ENCODE measurements around the gene TTC28. TPM values are rescaled to one million over a fixed set of nuclear protein-coding genes. Genes with fewer than 3 reads are reported as not detected.

The TTC28 gene
- total RNA-seq, 2 donors from 2014 or later = 94.2 to 170 TPM

DNA sequence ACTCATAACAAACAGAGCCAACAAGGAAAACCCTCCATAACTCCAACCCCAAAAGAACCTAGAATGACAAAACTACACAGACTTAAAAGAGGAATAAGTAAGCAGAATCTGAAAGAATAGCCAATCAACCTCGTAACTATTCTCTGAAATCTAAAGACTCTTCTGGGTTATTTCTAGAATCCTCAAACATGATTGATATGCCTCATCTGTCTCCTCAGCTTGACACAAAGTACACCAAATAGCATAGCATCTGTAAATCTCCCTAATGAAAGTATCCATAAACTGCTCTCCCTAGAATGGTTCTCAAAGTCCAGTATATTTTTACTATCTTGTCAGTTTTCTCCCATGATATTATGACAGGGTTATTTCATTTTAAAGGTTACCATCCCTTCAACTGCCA is 195.0 kb downstream of the TTC28 start:
- Histone ChIP-seq H3K4me1 (ENCODE audit: control insufficient read depth in 1 of 2, low read depth in 2 of 2) (peaks cover 0 to 10% of the 10 kb centered on the region in 2 donors), H3K27ac (no peak overlapping the region), H3K4me3 (no peak overlapping the region), H3K9me3 (no peaks in the 10 kb centered on the region), H3K27me3 (replicated peaks; ENCODE audit: insufficient read depth) (no peaks in the 10 kb centered on the region), H3K36me3 (no peaks in the 10 kb centered on the region)
- TF ChIP-seq, protein P1, sequence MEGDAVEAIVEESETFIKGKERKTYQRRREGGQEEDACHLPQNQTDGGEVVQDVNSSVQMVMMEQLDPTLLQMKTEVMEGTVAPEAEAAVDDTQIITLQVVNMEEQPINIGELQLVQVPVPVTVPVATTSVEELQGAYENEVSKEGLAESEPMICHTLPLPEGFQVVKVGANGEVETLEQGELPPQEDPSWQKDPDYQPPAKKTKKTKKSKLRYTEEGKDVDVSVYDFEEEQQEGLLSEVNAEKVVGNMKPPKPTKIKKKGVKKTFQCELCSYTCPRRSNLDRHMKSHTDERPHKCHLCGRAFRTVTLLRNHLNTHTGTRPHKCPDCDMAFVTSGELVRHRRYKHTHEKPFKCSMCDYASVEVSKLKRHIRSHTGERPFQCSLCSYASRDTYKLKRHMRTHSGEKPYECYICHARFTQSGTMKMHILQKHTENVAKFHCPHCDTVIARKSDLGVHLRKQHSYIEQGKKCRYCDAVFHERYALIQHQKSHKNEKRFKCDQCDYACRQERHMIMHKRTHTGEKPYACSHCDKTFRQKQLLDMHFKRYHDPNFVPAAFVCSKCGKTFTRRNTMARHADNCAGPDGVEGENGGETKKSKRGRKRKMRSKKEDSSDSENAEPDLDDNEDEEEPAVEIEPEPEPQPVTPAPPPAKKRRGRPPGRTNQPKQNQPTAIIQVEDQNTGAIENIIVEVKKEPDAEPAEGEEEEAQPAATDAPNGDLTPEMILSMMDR (IDR thresholded peaks at IDR 0.05) = no peak
- DNase-seq (ENCODE audit: low spot score) (no peak), ATAC-seq (ENCODE audit: insufficient number of reproducible peaks, low FRiP score, low read depth) (no peak)

DNA sequence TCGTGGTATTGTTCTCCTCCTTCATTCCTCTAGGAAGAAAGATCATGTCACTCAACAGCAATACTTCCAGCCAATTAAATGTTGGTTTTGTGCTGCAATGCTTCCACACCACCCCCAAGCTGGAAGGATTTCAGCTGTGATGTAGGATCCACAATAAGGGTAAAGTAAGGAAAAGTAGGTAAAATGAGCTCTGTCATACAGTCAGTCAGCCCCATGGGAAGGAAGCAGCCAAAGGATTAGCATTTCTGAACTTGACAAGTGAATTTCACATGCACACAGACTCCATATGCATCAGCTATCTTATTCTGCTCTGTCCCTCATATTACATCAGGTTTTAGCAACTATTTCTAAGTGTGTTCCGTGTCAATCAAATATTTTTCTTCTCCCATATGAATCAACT is 197.9 kb downstream of the TTC28 start:
- Histone ChIP-seq H3K27me3 (replicated peaks; ENCODE audit: insufficient read depth) (no peaks in the 10 kb centered on the region), H3K9me3 (no peaks in the 10 kb centered on the region), H3K4me3 (no peak overlapping the region), H3K36me3 (no peaks in the 10 kb centered on the region), H3K4me1 (ENCODE audit: control insufficient read depth in 1 of 2, low read depth in 2 of 2) (peaks cover 0 to 10% of the 10 kb centered on the region in 2 donors), H3K27ac (no peak overlapping the region)
- ATAC-seq (ENCODE audit: insufficient number of reproducible peaks, low FRiP score, low read depth) = no peak
- TF ChIP-seq, protein P1 (IDR thresholded peaks at IDR 0.05) = no peak
- DNase-seq (ENCODE audit: low spot score) = no peak

DNA sequence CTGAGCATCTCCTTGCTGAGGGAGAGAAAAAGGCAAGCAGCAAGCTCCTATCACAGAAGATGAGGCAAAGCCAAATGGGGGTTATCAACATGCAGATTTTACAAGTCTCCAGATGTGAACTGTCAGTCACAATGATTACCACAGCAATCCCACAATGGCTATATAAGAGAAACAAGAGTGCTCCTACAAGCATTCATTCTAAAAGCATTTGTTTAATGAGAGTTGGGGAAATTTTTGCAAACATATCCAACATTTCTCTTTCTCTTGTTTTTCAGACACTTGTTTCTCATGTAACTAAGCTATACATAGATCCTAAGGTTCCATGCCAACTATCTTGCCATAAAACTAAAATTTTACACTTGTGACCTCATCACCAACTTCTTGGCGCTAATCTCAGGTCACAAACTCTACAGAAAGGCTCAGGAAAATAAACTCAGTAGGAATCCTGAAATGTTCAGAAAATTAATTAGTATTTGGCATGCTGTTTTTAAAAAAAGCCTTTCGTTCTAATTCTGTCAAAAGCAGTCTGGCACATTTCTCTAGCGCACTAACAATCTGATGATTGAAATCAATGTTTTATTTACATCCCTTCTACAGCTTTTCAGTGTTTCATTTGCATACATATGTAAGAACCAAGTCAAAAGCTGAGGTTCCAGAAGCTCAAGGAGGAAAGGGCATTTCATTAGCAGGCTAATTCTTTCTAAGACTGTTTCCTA is 199.5 kb downstream of the TTC28 start:
- ATAC-seq (ENCODE audit: insufficient number of reproducible peaks, low FRiP score, low read depth) (no peak), DNase-seq (ENCODE audit: low spot score) (no peak)
- H3K9me3 ChIP-seq = no peaks in the 10 kb centered on the region
- H3K27ac ChIP-seq = no peak overlapping the region
- TF ChIP-seq, protein P1 (IDR thresholded peaks at IDR 0.05) = no peak
- no peaks in the 10 kb centered on the region for H3K27me3 ChIP-seq (replicated peaks; ENCODE audit: insufficient read depth)
- H3K36me3 ChIP-seq = no peaks in the 10 kb centered on the region
- H3K4me3 ChIP-seq = no peak overlapping the region
- H3K4me1 ChIP-seq (ENCODE audit: control insufficient read depth in 1 of 2, low read depth in 2 of 2) = peaks cover 0 to 10% of the 10 kb centered on the region in 2 donors

DNA sequence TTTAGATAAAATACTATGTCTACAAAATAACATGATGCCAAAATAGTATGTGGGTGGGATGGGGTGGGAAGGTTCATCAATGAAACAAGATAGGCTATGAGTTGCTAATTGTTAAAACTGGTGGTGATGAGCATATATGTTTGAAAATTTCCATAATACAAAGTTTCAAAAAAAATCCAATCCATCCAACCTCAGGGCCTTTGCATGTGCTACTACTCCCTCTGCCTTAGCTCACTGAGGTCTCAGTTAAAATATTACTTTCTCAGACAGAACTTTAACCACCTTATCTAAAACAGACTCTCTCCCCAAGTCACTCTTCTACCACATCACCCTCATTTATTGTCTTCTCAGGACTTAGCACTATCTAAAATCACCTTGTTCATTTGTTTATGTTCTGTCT is 201.1 kb downstream of the TTC28 start:
- Histone ChIP-seq H3K9me3 (no peaks in the 10 kb centered on the region), H3K4me1 (ENCODE audit: control insufficient read depth in 1 of 2, low read depth in 2 of 2) (peaks cover 0 to 10% of the 10 kb centered on the region in 2 donors), H3K27ac (no peak overlapping the region), H3K4me3 (no peak overlapping the region), H3K27me3 (replicated peaks; ENCODE audit: insufficient read depth) (no peaks in the 10 kb centered on the region), H3K36me3 (no peaks in the 10 kb centered on the region)
- DNase-seq (ENCODE audit: low spot score) (no peak), ATAC-seq (ENCODE audit: insufficient number of reproducible peaks, low FRiP score, low read depth) (no peak)
- TF ChIP-seq, protein P1 (IDR thresholded peaks at IDR 0.05) = no peak

DNA sequence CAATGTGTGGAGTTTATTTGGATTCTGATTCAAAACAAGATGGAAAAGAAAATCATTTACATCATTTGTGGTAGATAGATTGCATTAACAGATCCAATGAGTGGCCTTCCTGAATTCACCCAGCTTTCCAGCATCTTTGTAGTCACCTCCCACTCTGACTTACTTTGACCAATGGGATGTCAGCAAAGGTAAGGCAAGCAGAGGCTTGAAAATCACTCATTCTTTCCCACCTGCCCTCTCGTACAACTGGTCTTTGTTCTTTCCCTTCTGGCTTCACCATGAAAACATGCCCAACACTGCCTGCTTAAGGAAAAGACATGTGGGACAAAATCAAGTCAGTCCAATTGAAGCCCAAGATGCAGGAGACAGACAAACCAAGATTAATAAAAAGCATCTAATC is 202.1 kb downstream of the TTC28 start:
- ATAC-seq (ENCODE audit: insufficient number of reproducible peaks, low FRiP score, low read depth) (no peak), DNase-seq (ENCODE audit: low spot score) (no peak)
- H3K4me3 ChIP-seq = no peak overlapping the region
- H3K9me3 ChIP-seq = no peaks in the 10 kb centered on the region
- H3K27ac ChIP-seq = no peak overlapping the region
- no peaks in the 10 kb centered on the region for H3K27me3 ChIP-seq (replicated peaks; ENCODE audit: insufficient read depth)
- peaks cover 0 to 10% of the 10 kb centered on the region in 2 donors for H3K4me1 ChIP-seq (ENCODE audit: control insufficient read depth in 1 of 2, low read depth in 2 of 2)
- no peaks in the 10 kb centered on the region for H3K36me3 ChIP-seq
- TF ChIP-seq, protein P1 (IDR thresholded peaks at IDR 0.05) = no peak

All from thoracic aorta (tissue), 2 donors.